B cell (primary cell): Measurements from ENCODE around the gene METRNL. TPM values are rescaled to one million over a fixed set of nuclear protein-coding genes. Genes with fewer than 3 reads are reported as not detected.

Experiments used
- ATAC-seq: fragments of 200-7000 bp; cut with Tn5 transposase; one replicate; pipeline ENCODE4 v1.10.0; 2021; ENCODE audit warnings: low read depth, mild to moderate bottlenecking, moderate number of reproducible peaks, moderate library complexity
- CTCF ChIA-PET: fragments of 350-600 bp; sonication (Branson Sonifier 250); formaldehyde crosslinking; loops from one replicate; lab custom pipeline; 2021; ENCODE audit warnings: antibody characterized with exemption, inconsistent platforms; lab: Charles Lee
- POLR2A ChIA-PET: fragments of 350-600 bp; sonication (Branson Sonifier 250); formaldehyde crosslinking; loops from one replicate; lab custom pipeline; 2021; ENCODE audit warnings: antibody characterized with exemption; lab: Charles Lee
- DNase-seq: peaks from one replicate; pipeline ENCODE4 v3.0.0; 2013
- H2AFZ ChIP-seq: 2 replicates; pipeline ENCODE4 v1.6.1; 2012; ENCODE audit warnings: mild to moderate bottlenecking, low read depth, low read length; ENCODE audit not compliant: insufficient read depth, poor library complexity, severe bottlenecking
- H3K27ac ChIP-seq, 2 donors: 1 replicate in 1 of 2; 2 replicates in 1 of 2; pipeline ENCODE4 v1.5.1; 2012 to 2013; ENCODE audit warnings: low read length in 2 of 2, mild to moderate bottlenecking in 2 of 2, moderate library complexity in 1 of 2
- H3K27me3 ChIP-seq, 4 experiments: fragments of 200-600 bp in 1 of 4; sonication (generic) in 1 of 4; replicated peaks in 1 of 4; 1 replicate in 2 of 4; 2 replicates in 2 of 4; pipeline versions ENCODE4 v1.6.1 to v1.7.0; 2013 to 2016; ENCODE audit warnings: low read length in 3 of 4, mild to moderate bottlenecking in 2 of 4, mixed read lengths in 1 of 4, moderate library complexity in 1 of 4; ENCODE audit not compliant: insufficient read depth in 4 of 4, control insufficient read depth in 3 of 4; ENCODE audit errors: control extremely low read depth in 1 of 4
- H3K36me3 ChIP-seq, 2 experiments: replicated peaks in 1 of 2; 1 replicate in 1 of 2; 2 replicates in 1 of 2; pipeline versions ENCODE4 v1.6.1 to v1.7.1; 2013; ENCODE audit warnings: low read length in 1 of 2; ENCODE audit not compliant: insufficient read depth in 2 of 2, control insufficient read depth in 1 of 2; ENCODE audit errors: control extremely low read depth in 1 of 2, extremely low read depth in 1 of 2
- H3K4me1 ChIP-seq, 2 donors: fragments of 200-600 bp in 1 of 2; sonication (generic) in 1 of 2; 1 replicate in 1 of 2; 2 replicates in 1 of 2; pipeline versions ENCODE4 v1.5.1 to v1.6.1; 2013 to 2017; ENCODE audit warnings: low read length in 2 of 2; ENCODE audit not compliant: control insufficient read depth in 2 of 2, insufficient read depth in 2 of 2
- H3K4me2 ChIP-seq: replicated peaks from 2 replicates; pipeline ENCODE3; 2012; ENCODE audit warnings: mild to moderate bottlenecking, low read depth, low read length; ENCODE audit not compliant: poor library complexity, severe bottlenecking
- H3K4me3 ChIP-seq, 5 experiments: fragments of 200-600 bp in 1 of 5; sonication (generic) in 1 of 5; 1 replicate in 3 of 5; 2 replicates in 2 of 5; pipeline versions ENCODE4 v1.5.1 to v1.7.0; 2011 to 2016; ENCODE audit warnings: low read length in 4 of 5, mild to moderate bottlenecking in 4 of 5, low read depth in 2 of 5, control low read depth in 1 of 5, moderate library complexity in 1 of 5; ENCODE audit not compliant: insufficient read depth in 1 of 5; ENCODE audit errors: control extremely low read depth in 1 of 5, extremely low read depth in 1 of 5
- H3K79me2 ChIP-seq: fragments of 200-600 bp; sonication (generic); one replicate; pipeline ENCODE4 v1.6.0; 2016; ENCODE audit warnings: low read length; ENCODE audit not compliant: control insufficient read depth, insufficient read depth
- H3K9ac ChIP-seq: fragments of 200-600 bp; sonication (generic); 2 replicates; pipeline ENCODE4 v1.6.1; 2017; ENCODE audit warnings: mild to moderate bottlenecking, low read length, moderate library complexity
- H3K9me3 ChIP-seq, 3 donors: one replicate each; pipeline versions ENCODE4 v1.6.1 to v1.7.1; 2013; ENCODE audit warnings: low read length in 2 of 3; ENCODE audit not compliant: control insufficient read depth in 2 of 3, insufficient read depth in 1 of 3; ENCODE audit errors: control extremely low read depth in 1 of 3
- H4K20me1 ChIP-seq: 2 replicates; pipeline ENCODE4 v1.6.0; 2012; ENCODE audit warnings: mild to moderate bottlenecking, low read length; ENCODE audit not compliant: insufficient read depth, control insufficient read depth, poor library complexity, severe bottlenecking
- H3K27ac Mint-ChIP-seq: one replicate; pipeline ENCODE4 v1.8.0; 2021; ENCODE audit warnings: mixed read lengths
- H3K27me3 Mint-ChIP-seq: one replicate; pipeline ENCODE4 v1.8.0; 2021; ENCODE audit warnings: mixed read lengths
- H3K4me1 Mint-ChIP-seq: one replicate; pipeline ENCODE4 v1.8.0; 2021; ENCODE audit warnings: mixed read lengths
- H3K4me3 Mint-ChIP-seq: one replicate; pipeline ENCODE4 v1.8.0; 2021; ENCODE audit warnings: mixed read lengths
- H3K9me3 Mint-ChIP-seq: one replicate; pipeline ENCODE4 v1.8.0; 2022; ENCODE audit warnings: mixed read lengths; ENCODE audit not compliant: insufficient read depth
- EZH2 ChIP-seq: IDR thresholded peaks from 2 replicates; pipeline ENCODE4 v1.6.1; 2012; ENCODE audit warnings: borderline replicate concordance, low read depth, mild to moderate bottlenecking, moderate library complexity, low read length; ENCODE audit not compliant: insufficient read depth, poor library complexity, severe bottlenecking
- WGBS: methylation state at CpG from one replicate; pipeline ENCODE4 v1.1.5; 2013; ENCODE audit warnings: missing lambda C conversion rate; ENCODE audit not compliant: insufficient coverage; 5-methylcytosine and 5-hydroxymethylcytosine counted together
- intact Hi-C: fragments of 100-400 bp; cut with micrococcal nuclease; formaldehyde crosslinking; loops from one replicate; pipeline ENCODE4 v1.10.0; 2022
- polyA plus RNA-seq: library from polyadenylated mRNA; depleted of rRNA; stranded (reverse); fragments of >200 nt; gene quantifications from 2 replicates; pipeline ENCODE4 v1.2.3, GENCODE V29; 2012
- total RNA-seq, 2 donors: library from RNA; stranded (reverse); fragments of 120-200 nt in 1 of 2; gene quantifications; 1 replicate in 1 of 2; 2 replicates in 1 of 2; pipeline versions ENCODE4 v1.2.3 to v1.2.4, GENCODE V29; 2013 to 2022
- TF ChIP-seq, protein P1 (sequence below): fragments of 200-600 bp; IDR thresholded peaks from one replicate; pipeline ENCODE4 v1.8.0; 2022; ENCODE audit warnings: antibody characterized with exemption, mild to moderate bottlenecking

Gene METRNL
- total and polyA plus RNA-seq, 2 donors (not counting 1 experiment from before 2014, with no cell fraction given), result 11.8 to 18.4 TPM

DNA sequence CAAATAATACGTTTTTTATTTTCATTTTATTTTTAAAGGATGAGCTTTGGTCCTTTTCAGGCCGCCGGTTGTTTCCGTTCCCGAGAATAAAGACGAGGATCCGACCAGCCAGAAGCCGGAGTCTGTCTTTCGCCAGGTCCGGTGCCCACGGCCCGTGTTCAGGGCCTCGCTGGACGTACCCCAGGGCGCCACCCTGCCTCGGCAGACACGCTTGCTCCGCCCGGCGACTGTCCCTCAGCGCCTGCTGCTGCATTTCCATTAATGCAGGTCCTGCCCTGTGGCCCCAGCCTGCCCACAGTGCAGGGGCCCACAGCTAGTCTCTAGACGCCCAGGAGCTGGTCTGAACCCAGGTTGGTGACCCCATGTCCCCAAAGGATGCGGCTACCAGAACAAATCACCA lies 15.6 kb downstream of the METRNL start:
- Histone ChIP-seq H3K27ac (no peak overlapping the region), H3K4me2 (no peak overlapping the region), H3K36me3 (no peaks in the 10 kb centered on the region), H3K9me3 (peaks cover 0 to 12% (median 0%) of the 10 kb centered on the region in 3 donors), H3K9ac (no peak overlapping the region), H2AFZ (no peak overlapping the region), H3K4me3 (no peak overlapping the region), H3K4me1 (peaks cover 13 to 14% of the 10 kb centered on the region in 2 donors), H4K20me1 (peaks cover 4% of the 10 kb centered on the region), H3K79me2 (no peaks in the 10 kb centered on the region), H3K27me3 (peaks cover 0 to 18% (median 8%) of the 10 kb centered on the region in 4 experiments)
- H3K27ac Mint-ChIP-seq, result no peak overlapping the region
- H3K9me3 Mint-ChIP-seq, result no peaks in the 10 kb centered on the region
- no peak for DNase-seq
- TF ChIP-seq EZH2, result no peak
- TF ChIP-seq, protein P1, sequence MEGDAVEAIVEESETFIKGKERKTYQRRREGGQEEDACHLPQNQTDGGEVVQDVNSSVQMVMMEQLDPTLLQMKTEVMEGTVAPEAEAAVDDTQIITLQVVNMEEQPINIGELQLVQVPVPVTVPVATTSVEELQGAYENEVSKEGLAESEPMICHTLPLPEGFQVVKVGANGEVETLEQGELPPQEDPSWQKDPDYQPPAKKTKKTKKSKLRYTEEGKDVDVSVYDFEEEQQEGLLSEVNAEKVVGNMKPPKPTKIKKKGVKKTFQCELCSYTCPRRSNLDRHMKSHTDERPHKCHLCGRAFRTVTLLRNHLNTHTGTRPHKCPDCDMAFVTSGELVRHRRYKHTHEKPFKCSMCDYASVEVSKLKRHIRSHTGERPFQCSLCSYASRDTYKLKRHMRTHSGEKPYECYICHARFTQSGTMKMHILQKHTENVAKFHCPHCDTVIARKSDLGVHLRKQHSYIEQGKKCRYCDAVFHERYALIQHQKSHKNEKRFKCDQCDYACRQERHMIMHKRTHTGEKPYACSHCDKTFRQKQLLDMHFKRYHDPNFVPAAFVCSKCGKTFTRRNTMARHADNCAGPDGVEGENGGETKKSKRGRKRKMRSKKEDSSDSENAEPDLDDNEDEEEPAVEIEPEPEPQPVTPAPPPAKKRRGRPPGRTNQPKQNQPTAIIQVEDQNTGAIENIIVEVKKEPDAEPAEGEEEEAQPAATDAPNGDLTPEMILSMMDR, result no peak
- intact Hi-C loops, result no loop called here
- ChIA-PET POLR2A (no interaction called here), CTCF (no interaction called here)
- WGBS, result 95% methylated on average over 23 of the region's 23 CpGs
- peaks cover 2% of the 10 kb centered on the region for H3K27me3 Mint-ChIP-seq
- H3K4me1 Mint-ChIP-seq, result peaks cover 11% of the 10 kb centered on the region
- no peak for ATAC-seq
- no peak overlapping the region for H3K4me3 Mint-ChIP-seq

DNA sequence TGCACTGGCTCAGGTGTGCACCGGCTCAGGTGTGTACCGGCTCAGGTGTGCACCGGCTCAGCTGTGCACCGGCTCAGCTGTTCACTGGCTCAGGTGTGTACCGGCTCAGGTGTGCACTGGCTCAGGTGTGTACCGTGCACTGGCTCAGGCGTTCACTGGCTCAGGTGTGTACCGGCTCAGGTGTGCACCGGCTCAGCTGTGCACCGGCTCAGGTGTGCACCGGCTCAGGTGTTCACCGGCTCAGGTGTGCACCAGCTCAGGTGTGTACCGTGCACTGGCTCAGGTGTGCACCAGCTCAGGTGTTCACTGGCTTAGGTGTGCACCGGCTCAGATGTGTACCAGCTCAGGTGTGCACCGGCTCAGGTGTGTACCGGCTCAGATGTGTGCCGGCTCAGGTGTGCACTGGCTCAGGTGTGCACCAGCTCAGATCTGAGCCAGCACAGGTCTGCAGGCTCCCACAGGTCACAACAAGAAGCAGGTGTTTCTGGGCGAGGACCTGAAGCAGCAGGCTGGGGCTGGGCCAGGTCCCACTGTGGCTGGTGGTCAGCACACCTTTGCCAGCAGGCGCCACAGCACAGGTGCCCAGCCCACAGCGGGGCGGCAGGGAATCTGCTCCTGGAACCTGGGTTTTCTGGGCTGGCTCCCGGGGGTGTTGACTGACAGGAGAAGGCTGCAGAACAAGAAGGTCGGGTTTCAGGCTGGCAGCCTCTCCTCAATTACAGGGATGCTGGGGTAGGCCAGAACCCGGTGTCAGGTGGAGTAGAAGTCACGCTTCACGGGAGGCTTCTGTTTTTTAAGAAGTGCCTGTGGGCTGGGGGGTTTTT lies 17.2 kb downstream of the METRNL start:
- no peak for TF ChIP-seq EZH2
- TF ChIP-seq, protein P1, result no peak
- no peak overlapping the region for H3K4me3 ChIP-seq
- CTCF ChIA-PET, result no interaction called here
- H3K4me1 ChIP-seq, result peaks cover 26 to 29% of the 10 kb centered on the region in 2 donors
- no peaks in the 10 kb centered on the region for H3K79me2 ChIP-seq
- Mint-ChIP-seq H3K9me3 (no peaks in the 10 kb centered on the region), H3K4me3 (no peak overlapping the region), H3K27ac (no peak overlapping the region), H3K27me3 (peaks cover 6% of the 10 kb centered on the region), H3K4me1 (peaks cover 23% of the 10 kb centered on the region)
- H3K27me3 ChIP-seq, result peaks cover 0 to 30% (median 13%) of the 10 kb centered on the region in 4 experiments
- no peak overlapping the region for H2AFZ ChIP-seq
- no peak overlapping the region for H3K27ac ChIP-seq
- DNase-seq, result no peak
- no peaks in the 10 kb centered on the region for H4K20me1 ChIP-seq
- POLR2A ChIA-PET, result no interaction called here
- H3K9me3 ChIP-seq, result peaks cover 0 to 19% (median 0%) of the 10 kb centered on the region in 3 donors
- H3K9ac ChIP-seq, result no peak overlapping the region
- intact Hi-C loops, result no loop called here
- ATAC-seq, result no peak
- no peak overlapping the region for H3K4me2 ChIP-seq
- 94% methylated on average over 26 of the region's 26 CpGs for WGBS
- no peaks in the 10 kb centered on the region for H3K36me3 ChIP-seq
